Karpas-422 (cell line): ENCODE data around the gene PROKR2. TPM values are rescaled to one million over a fixed set of nuclear protein-coding genes. Genes with fewer than 3 reads are reported as not detected.

Experiments
- DNase-seq: peaks from one replicate; pipeline ENCODE4 v3.0.0-alpha.2; 2015
- H2AFZ ChIP-seq: fragments of 200-600 bp; sonication (generic); 2 replicates; pipeline ENCODE4 v1.6.1; 2014; ENCODE audit warnings: antibody characterized with exemption, low read length, mixed read lengths
- H3K27ac ChIP-seq: fragments of 200-600 bp; sonication (generic); 2 replicates; pipeline ENCODE4 v1.5.1; 2014; ENCODE audit warnings: mild to moderate bottlenecking, low read length, moderate library complexity
- H3K27me3 ChIP-seq: fragments of 200-600 bp; sonication (generic); 2 replicates; pipeline ENCODE4 v1.6.1; 2014; ENCODE audit warnings: low read length, mixed read lengths
- H3K36me3 ChIP-seq: fragments of 200-600 bp; sonication (generic); 2 replicates; pipeline ENCODE4 v1.6.1; 2014; ENCODE audit warnings: low read length, mixed read lengths; ENCODE audit not compliant: insufficient read depth
- H3K4me1 ChIP-seq: fragments of 200-600 bp; sonication (generic); 2 replicates; pipeline ENCODE4 v1.6.1; 2014; ENCODE audit warnings: mild to moderate bottlenecking, low read length, mixed read lengths
- H3K4me2 ChIP-seq: fragments of 200-600 bp; sonication (generic); 2 replicates; pipeline ENCODE4 v1.6.1; 2014; ENCODE audit warnings: low read length, low read depth, mild to moderate bottlenecking; ENCODE audit not compliant: poor library complexity, severe bottlenecking
- H3K4me3 ChIP-seq: fragments of 200-600 bp; sonication (generic); 2 replicates; pipeline ENCODE4 v1.5.1; 2014; ENCODE audit warnings: mild to moderate bottlenecking, antibody characterized with exemption, low read length, mixed read lengths
- H3K79me2 ChIP-seq: fragments of 200-600 bp; sonication (generic); 2 replicates; pipeline ENCODE4 v1.6.1; 2014; ENCODE audit warnings: mild to moderate bottlenecking, low read length, mixed read lengths
- H3K9ac ChIP-seq: fragments of 200-600 bp; sonication (generic); 2 replicates; pipeline ENCODE4 v1.6.0; 2014; ENCODE audit warnings: low read length
- H3K9me2 ChIP-seq: fragments of 200-600 bp; sonication (generic), shearing (Covaris generic); replicated peaks from 2 replicates; pipeline ENCODE4 v1.6.0; 2014; ENCODE audit warnings: mild to moderate bottlenecking, low read length, moderate library complexity; ENCODE audit not compliant: insufficient read depth
- H3K9me3 ChIP-seq: fragments of 300-700, 200-600 bp; sonication (generic); 2 replicates; pipeline ENCODE4 v1.6.1; 2014; ENCODE audit warnings: low read length, mixed read lengths
- H4K20me1 ChIP-seq: fragments of 200-600 bp; sonication (generic); 2 replicates; pipeline ENCODE4 v1.6.1; 2014; ENCODE audit warnings: mild to moderate bottlenecking, antibody characterized with exemption, low read length, low read depth; ENCODE audit not compliant: insufficient read depth
- small RNA-seq: library from RNA; depleted of rRNA; stranded (forward); fragments of <200 nt; gene quantifications from one replicate; pipeline ENCODE3, GENCODE V24; 2014
- total RNA-seq: library from RNA; depleted of rRNA; stranded (reverse); fragments of >200 nt; shearing (Covaris generic); gene quantifications from 2 replicates; pipeline ENCODE4 v1.2.3, GENCODE V29; 2014; ENCODE audit warnings: low replicate concordance; rRNA removed

The PROKR2 gene
- total RNA-seq, 1 experiment from 2014 or later = not detected

- DNase-seq = no peak
Measured at GRCh38 chr20:5270603-5271002, 46.2 kb downstream of the PROKR2 start.

GRCh38 chr20:5268449-5268848, 48.3 kb downstream of the PROKR2 start:
- peaks cover 14% of the 10 kb centered on the region; the same call in 1 of the 2 replicates for H3K4me1 ChIP-seq
- H3K4me3 ChIP-seq = no peak overlapping the region
- H3K27ac ChIP-seq = no peak overlapping the region
- H3K36me3 ChIP-seq = no peaks in the 10 kb centered on the region
- H2AFZ ChIP-seq = no peak overlapping the region
- no peaks in the 10 kb centered on the region for H3K9me2 ChIP-seq
- H4K20me1 ChIP-seq = no peaks in the 10 kb centered on the region
- DNase-seq = no peak
- no peaks in the 10 kb centered on the region for H3K27me3 ChIP-seq
- H3K4me2 ChIP-seq = no peak overlapping the region
- no peak overlapping the region for H3K9ac ChIP-seq
- no peaks in the 10 kb centered on the region for H3K9me3 ChIP-seq
- H3K79me2 ChIP-seq = no peaks in the 10 kb centered on the region

More at GRCh38 chr20:5270603-5271002, 46.2 kb downstream of the PROKR2 start:
- no peak overlapping the region for H3K4me2 ChIP-seq
- no peaks in the 10 kb centered on the region for H3K9me2 ChIP-seq
- no peaks in the 10 kb centered on the region for H3K79me2 ChIP-seq
- H3K36me3 ChIP-seq = no peaks in the 10 kb centered on the region
- no peak overlapping the region for H3K27ac ChIP-seq
- no peak overlapping the region for H2AFZ ChIP-seq
- H4K20me1 ChIP-seq = no peaks in the 10 kb centered on the region
- H3K9ac ChIP-seq = no peak overlapping the region
- no peak overlapping the region for H3K4me3 ChIP-seq
- H3K27me3 ChIP-seq = no peaks in the 10 kb centered on the region
- peaks cover under 1% of the 10 kb centered on the region; the same call in 1 of the 2 replicates for H3K4me1 ChIP-seq
- no peaks in the 10 kb centered on the region for H3K9me3 ChIP-seq

GRCh38 chr20:5267092-5267491, 49.7 kb downstream of the PROKR2 start:
- Histone ChIP-seq H3K9me3 (no peaks in the 10 kb centered on the region), H3K36me3 (no peaks in the 10 kb centered on the region), H3K9me2 (no peaks in the 10 kb centered on the region), H3K4me1 (peaks cover 14% of the 10 kb centered on the region; the same call in 1 of the 2 replicates), H3K27ac (no peak overlapping the region), H4K20me1 (no peaks in the 10 kb centered on the region), H3K79me2 (no peaks in the 10 kb centered on the region), H3K4me3 (no peak overlapping the region), H2AFZ (no peak overlapping the region), H3K9ac (no peak overlapping the region), H3K27me3 (no peaks in the 10 kb centered on the region), H3K4me2 (no peak overlapping the region)
- no peak for DNase-seq

Small RNAs within 50 kb of the gene (small RNA-seq; reads per million reads assigned to genes)
- not detected for gene RNA5-8SP7

Other genes with a start within 250 kb of the PROKR2 start
- gene TMEM230, start 203.9 kb downstream of the PROKR2 start, total RNA-seq = 124 and 228 TPM in 2 replicates
- gene PCNA, start 197.0 kb downstream of the PROKR2 start, total RNA-seq = 99.1 and 185 TPM in 2 replicates
- gene CDS2, start 189.9 kb downstream of the PROKR2 start, total RNA-seq = 12.5 and 26.8 TPM in 2 replicates